Caco-2 (cell line): Measurements from ENCODE around the gene CHCHD6. TPM values are rescaled to one million over a fixed set of nuclear protein-coding genes. Genes with fewer than 3 reads are reported as not detected.

Experiments
- BruUV-seq: library from RNA; stranded (reverse); fragments of 400-500 nt; replicated peaks from 2 replicates; lab custom pipeline; 2021; lab: Mats Ljungman, UMichigan
- CTCF ChIA-PET: fragments of 300-600 bp; sonication (Branson Sonifier 250); formaldehyde crosslinking; loops from one replicate; lab custom pipeline; 2022; ENCODE audit warnings: antibody characterized with exemption; lab: Charles Lee
- POLR2A ChIA-PET: fragments of 300-600 bp; sonication (Branson Sonifier 250); formaldehyde crosslinking; loops from one replicate; lab custom pipeline; 2022; ENCODE audit warnings: antibody characterized with exemption; lab: Charles Lee
- DNase-seq, 2 experiments: peaks; one replicate each; pipeline versions ENCODE4 v3.0.0 to v3.0.0-alpha.2; 2020 to 2022
- H3K27me3 ChIP-seq: replicated peaks from 2 replicates; pipeline ENCODE4 v1.6.0; 2011; ENCODE audit warnings: low read length; ENCODE audit not compliant: control insufficient read depth, insufficient read depth
- H3K36me3 ChIP-seq: 2 replicates; pipeline ENCODE4 v1.5.1; 2011; ENCODE audit warnings: low read length; ENCODE audit not compliant: control insufficient read depth, insufficient read depth
- H3K4me1 ChIP-seq: fragments of 250-450 bp; sonication (Bioruptor Pico); 2 replicates; pipeline ENCODE4 v1.5.1; 2020; ENCODE audit warnings: mild to moderate bottlenecking
- H3K4me3 ChIP-seq: 2 replicates; pipeline ENCODE4 v1.5.1; 2011; ENCODE audit warnings: low read depth, mild to moderate bottlenecking, control low read depth, low read length
- H3K9me3 ChIP-seq: fragments of 250-450 bp; sonication (Bioruptor Pico); 2 replicates; pipeline ENCODE4 v1.5.1; 2020; ENCODE audit warnings: mild to moderate bottlenecking, moderate library complexity
- H3K27ac Mint-ChIP-seq: one replicate; pipeline ENCODE4 v1.8.0; 2022; ENCODE audit warnings: mixed read lengths; ENCODE audit not compliant: unreplicated experiment
- H3K27me3 Mint-ChIP-seq: one replicate; pipeline ENCODE4 v1.8.0; 2022; ENCODE audit warnings: mixed read lengths; ENCODE audit not compliant: insufficient read depth, unreplicated experiment
- H3K36me3 Mint-ChIP-seq: one replicate; pipeline ENCODE4 v1.8.0; 2022; ENCODE audit warnings: mild to moderate bottlenecking, mixed read lengths; ENCODE audit not compliant: insufficient read depth, unreplicated experiment
- H3K4me1 Mint-ChIP-seq: one replicate; pipeline ENCODE4 v1.8.0; 2022; ENCODE audit warnings: low read depth, mixed read lengths; ENCODE audit not compliant: unreplicated experiment
- H3K4me3 Mint-ChIP-seq: one replicate; pipeline ENCODE4 v1.8.0; 2022; ENCODE audit warnings: mild to moderate bottlenecking, moderate library complexity, mixed read lengths; ENCODE audit not compliant: unreplicated experiment
- H3K9me3 Mint-ChIP-seq: one replicate; pipeline ENCODE4 v1.8.0; 2022; ENCODE audit warnings: mixed read lengths; ENCODE audit not compliant: unreplicated experiment
- CTCF ChIP-seq, 2 experiments: fragments of 200-600 bp in 1 of 2; IDR thresholded peaks; 1 replicate in 1 of 2; 2 replicates in 1 of 2; pipeline versions ENCODE4 v1.5.1 to v1.8.0; 2011 to 2022; ENCODE audit warnings: antibody characterized with exemption in 1 of 2, control low read depth in 1 of 2, inconsistent platforms in 1 of 2, low read depth in 1 of 2, low read length in 1 of 2, mild to moderate bottlenecking in 1 of 2, moderate library complexity in 1 of 2; ENCODE audit not compliant: insufficient read depth in 1 of 2, severe bottlenecking in 1 of 2, unreplicated experiment in 1 of 2
- intact Hi-C: fragments of 100-400 bp; cut with micrococcal nuclease; formaldehyde crosslinking; loops from one replicate; pipeline ENCODE4 v1.10.0; 2022; ENCODE audit not compliant: unreplicated experiment
- total RNA-seq: library from RNA; stranded (reverse); gene quantifications from 2 replicates; pipeline ENCODE4 v1.2.3, GENCODE V29; 2022

Gene CHCHD6
- total RNA-seq, 1 experiment from 2014 or later: 49.5 TPM

- intact Hi-C loops: no loop called here
- H3K27me3 Mint-ChIP-seq: no peaks in the 10 kb centered on the region
Observed at GRCh38 chr3:126987596-126987995, 283.6 kb downstream of the CHCHD6 start.

GRCh38 chr3:126988451-126989021, 284.5 kb downstream of the CHCHD6 start:
- POLR2A ChIA-PET: no interaction called here
- CTCF ChIA-PET: no interaction called here
- intact Hi-C loops: no loop called here
- Histone ChIP-seq H3K27me3 (no peaks in the 10 kb centered on the region), H3K9me3 (no peaks in the 10 kb centered on the region), H3K4me3 (no peak overlapping the region), H3K36me3 (peaks cover 2% of the 10 kb centered on the region; the same call in 1 of the 2 replicates), H3K4me1 (peaks cover 9% of the 10 kb centered on the region; the same call in 1 of the 2 replicates)
- Mint-ChIP-seq H3K4me1 (no peaks in the 10 kb centered on the region), H3K36me3 (peaks cover 6% of the 10 kb centered on the region), H3K9me3 (no peaks in the 10 kb centered on the region), H3K27me3 (no peaks in the 10 kb centered on the region), H3K4me3 (no peak overlapping the region), H3K27ac (no peak overlapping the region)
- TF ChIP-seq CTCF (IDR thresholded peaks at IDR 0.05; ENCODE audit: insufficient read depth in 1 of 2, low read depth in 1 of 2, low read length in 1 of 2, severe bottlenecking in 1 of 2, unreplicated experiment in 1 of 2): no peak
- DNase-seq: no peak
- no TSS peak for BruUV-seq

More at GRCh38 chr3:126987596-126987995, 283.6 kb downstream of the CHCHD6 start:
- Mint-ChIP-seq H3K4me1 (no peaks in the 10 kb centered on the region), H3K36me3 (peaks cover 6% of the 10 kb centered on the region), H3K27ac (no peak overlapping the region), H3K9me3 (no peaks in the 10 kb centered on the region), H3K4me3 (no peak overlapping the region)
- Histone ChIP-seq H3K36me3 (peaks cover 2% of the 10 kb centered on the region; the same call in 1 of the 2 replicates), H3K4me3 (no peak overlapping the region), H3K9me3 (no peaks in the 10 kb centered on the region), H3K27me3 (no peaks in the 10 kb centered on the region), H3K4me1 (peaks cover 9% of the 10 kb centered on the region; the same call in 1 of the 2 replicates)
- BruUV-seq: no TSS peak
- TF ChIP-seq CTCF (IDR thresholded peaks at IDR 0.05; ENCODE audit: insufficient read depth in 1 of 2, low read depth in 1 of 2, low read length in 1 of 2, severe bottlenecking in 1 of 2, unreplicated experiment in 1 of 2): no peak
- CTCF ChIA-PET: no interaction called here
- DNase-seq: no peak
- POLR2A ChIA-PET: no interaction called here

DNA sequence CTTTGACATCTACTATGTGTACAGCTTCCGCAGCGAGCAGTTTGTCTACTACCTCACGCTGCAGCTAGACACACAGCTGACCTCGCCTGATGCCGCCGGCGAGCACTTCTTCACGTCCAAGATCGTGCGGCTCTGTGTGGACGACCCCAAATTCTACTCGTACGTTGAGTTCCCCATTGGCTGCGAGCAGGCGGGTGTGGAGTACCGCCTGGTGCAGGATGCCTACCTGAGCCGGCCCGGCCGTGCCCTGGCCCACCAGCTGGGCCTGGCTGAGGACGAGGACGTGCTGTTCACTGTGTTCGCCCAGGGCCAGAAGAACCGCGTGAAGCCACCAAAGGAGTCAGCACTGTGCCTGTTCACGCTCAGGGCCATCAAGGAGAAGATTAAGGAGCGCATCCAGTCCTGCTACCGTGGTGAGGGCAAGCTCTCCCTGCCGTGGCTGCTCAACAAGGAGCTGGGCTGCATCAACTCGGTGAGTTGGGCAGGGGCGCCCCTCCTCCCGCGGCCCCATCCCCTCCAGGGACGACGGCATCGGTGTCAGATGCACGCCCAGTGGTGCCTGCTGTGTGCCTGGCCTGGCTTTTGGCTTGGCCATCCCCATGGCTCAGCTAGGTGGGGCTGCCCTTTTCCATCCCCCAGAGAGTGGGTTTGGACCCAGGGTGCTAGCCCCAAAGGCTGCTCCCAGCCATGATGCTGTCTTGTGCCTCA, 285.4 kb downstream of the CHCHD6 start:
- Mint-ChIP-seq H3K36me3 (peaks cover 6% of the 10 kb centered on the region), H3K4me3 (no peak overlapping the region), H3K27me3 (no peaks in the 10 kb centered on the region), H3K27ac (no peak overlapping the region), H3K9me3 (no peaks in the 10 kb centered on the region), H3K4me1 (no peaks in the 10 kb centered on the region)
- POLR2A ChIA-PET: no interaction called here
- Histone ChIP-seq H3K4me1 (peaks cover 7% of the 10 kb centered on the region; the same call in 1 of the 2 replicates), H3K9me3 (no peaks in the 10 kb centered on the region), H3K4me3 (no peak overlapping the region), H3K27me3 (no peaks in the 10 kb centered on the region), H3K36me3 (peaks cover 2% of the 10 kb centered on the region)
- DNase-seq: no peak
- CTCF ChIA-PET: no interaction called here
- no peak for TF ChIP-seq CTCF (IDR thresholded peaks at IDR 0.05; ENCODE audit: insufficient read depth in 1 of 2, low read depth in 1 of 2, low read length in 1 of 2, severe bottlenecking in 1 of 2, unreplicated experiment in 1 of 2)
- no TSS peak for BruUV-seq
- intact Hi-C loops: no loop called here
